ENCODE data around the gene MESP1.

The MESP1 gene

DNA sequence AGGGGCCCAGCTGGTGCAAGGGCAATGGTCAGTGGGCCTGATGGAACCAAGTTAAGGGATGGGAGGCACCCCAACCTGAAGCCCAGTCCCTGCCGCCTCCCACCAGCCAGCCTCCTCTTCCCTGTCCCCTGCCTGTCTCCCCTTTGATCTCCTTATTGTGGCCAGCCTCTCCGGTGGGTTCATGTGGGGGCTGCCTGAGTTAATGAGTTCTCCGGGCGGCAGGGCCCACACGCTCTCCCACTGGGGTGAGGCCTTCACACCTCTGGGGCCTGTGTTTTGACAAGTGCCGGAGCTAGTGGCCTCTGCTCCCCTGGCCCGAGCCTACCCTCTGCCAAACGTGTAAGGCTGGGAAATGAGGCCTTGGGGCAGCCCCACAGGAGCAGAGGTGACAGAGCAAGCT lies 7.2 kb upstream of the MESP1 start:
- DNase-seq (ENCODE audit: low read depth in 3 of 3), result no peak

DNA sequence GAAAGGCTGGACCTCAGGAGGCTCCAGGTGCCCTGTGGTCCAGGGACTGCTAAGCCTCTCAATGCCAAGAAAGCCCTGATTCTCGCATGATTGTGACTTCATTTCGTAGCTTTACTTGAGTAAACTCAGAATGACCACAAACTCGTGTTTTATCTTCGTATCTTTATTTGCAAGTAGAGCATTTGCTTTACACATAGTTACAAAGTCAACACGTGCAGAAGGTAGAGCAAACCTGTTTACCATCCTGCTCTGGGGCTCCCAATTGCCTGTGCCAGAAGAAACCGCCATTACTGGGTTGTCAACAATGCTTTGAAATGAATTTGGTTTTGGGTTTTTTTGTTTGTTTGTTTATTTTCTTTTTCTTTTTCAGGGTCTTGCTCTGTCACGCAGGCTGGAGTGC lies 5.8 kb upstream of the MESP1 start:
- DNase-seq (ENCODE audit: low read depth in 3 of 3), result no peak

DNA sequence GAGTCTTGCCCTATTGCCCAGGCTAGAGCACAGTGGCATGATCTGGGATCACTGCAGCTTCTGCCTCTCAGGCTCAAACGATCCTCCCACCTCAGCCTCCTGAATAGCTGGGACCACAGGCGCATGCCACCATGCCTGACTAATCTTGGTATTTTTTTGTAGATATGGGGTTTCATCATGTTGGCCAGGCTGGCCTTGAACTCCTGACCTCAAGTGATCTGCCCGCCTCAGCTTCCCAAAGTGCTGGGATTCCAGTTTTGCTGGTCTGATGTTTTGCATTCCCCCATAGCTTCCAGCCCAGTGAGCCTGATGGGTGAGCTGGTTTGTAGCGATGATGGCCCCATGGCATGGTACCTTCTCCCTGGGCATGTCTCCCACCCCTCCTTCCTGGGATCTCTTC lies 4.7 kb upstream of the MESP1 start:
- no peak for DNase-seq (ENCODE audit: low read depth in 3 of 3)

DNA sequence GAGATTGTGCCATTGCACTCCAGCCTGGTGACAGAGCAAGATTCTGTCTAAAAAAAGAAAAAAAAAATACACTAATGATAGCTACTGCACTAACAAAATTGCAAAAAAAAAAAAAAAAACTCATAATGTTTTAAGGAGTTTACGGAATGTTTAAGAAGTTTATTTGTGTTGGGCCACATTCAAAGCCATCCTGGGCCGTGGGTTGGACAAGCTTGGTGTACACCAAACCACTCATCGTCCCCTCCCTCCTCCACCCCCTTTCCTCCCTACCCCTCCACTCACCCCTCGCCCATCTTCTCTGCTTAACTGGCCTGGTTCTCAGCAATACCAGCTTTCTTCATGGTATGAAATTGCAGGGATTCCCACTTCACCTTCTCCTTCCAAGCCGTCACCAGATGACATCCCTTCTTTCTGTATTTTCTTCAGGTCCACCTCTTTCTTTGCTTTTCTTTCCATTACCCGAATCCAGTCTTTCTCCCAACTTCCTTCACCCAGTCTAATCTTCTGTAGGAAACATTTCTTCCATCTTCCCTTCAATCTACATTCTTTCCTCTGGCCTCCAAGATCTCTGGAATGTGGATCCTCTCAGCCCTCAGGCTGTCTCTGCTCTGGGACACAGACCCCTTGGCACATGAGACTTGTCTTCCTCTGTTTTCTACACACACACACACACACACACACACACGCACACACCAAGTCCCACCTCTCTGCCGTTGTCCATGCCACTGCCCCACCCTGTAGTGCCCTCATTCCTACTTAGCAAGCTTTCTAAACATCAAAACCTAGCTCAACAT lies 3.5 kb upstream of the MESP1 start:
- no peak for DNase-seq (ENCODE audit: low read depth in 3 of 3)

DNA sequence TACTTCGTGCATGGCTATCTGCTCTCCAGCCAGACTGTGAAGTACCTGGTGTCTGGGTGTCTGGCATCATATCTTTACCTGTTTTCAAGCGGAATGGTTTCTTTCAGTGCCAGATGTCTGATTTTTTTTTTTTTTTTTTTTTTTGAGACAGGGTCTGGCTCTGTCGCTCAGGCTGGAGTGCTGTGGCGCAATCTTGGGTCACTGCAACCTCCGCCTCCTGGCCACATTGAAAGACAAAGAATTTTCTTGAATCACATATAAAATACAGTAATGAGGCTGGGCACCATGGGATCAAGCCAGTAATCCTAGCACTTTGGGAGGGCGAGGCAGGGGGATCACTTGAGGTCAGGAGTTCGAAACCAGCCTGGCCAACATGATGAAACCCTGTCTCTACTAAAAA lies 2.8 kb upstream of the MESP1 start:
- DNase-seq (ENCODE audit: low read depth in 3 of 3), result no peak

DNA sequence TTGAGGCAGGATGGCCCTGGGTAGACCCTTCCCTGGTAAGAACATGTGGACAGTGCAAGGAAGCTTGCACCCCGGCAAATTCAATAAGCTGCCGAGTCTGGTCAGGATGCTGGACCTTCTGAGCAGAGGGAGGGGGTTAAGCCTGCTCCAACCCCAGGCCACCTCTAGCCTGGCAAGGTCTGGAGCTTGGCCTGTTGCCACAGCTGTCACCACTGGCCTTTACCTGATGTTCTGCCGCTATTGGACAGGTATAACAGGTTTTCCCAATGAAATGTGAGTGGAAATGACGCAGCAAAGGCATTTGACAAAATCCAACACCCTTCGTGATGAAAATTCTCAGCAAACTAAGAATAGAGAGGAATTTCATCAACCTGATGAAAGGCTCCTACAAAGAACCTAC lies 699 bp upstream of the MESP1 start:
- no peak for DNase-seq (ENCODE audit: low read depth in 3 of 3)

DNA sequence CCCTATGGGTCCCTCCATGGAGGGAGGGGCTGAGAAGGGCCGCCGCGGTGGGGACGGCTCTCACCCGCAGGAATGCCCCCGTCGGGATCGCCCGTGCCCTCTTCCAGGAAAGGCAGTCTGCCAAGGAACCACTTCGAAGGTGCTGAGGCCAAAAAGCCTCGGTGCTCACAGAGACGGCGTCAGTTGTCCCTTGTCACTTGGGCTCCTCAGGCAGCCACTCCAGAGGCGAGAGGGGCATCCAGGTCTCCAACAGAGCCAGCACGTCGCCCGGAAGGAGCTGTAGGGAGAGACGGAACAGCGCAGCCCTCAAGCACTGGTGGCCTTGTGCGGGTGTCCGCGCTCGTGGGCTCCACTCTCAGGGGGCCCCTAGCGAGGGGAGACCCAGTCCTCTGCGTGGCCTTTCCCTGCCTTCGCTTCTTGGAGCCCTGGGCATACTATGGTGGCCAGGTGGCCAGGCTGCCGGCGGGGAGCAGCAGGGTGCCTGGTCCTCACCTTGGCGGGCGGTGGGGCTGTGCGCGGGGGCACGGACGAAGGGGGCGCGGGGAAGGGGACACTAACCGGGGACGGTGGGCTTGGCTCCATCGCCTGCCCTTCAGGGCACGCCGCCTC lies 994 bp downstream of the MESP1 start:
- DNase-seq (ENCODE audit: low read depth in 3 of 3), result no peak

DNA sequence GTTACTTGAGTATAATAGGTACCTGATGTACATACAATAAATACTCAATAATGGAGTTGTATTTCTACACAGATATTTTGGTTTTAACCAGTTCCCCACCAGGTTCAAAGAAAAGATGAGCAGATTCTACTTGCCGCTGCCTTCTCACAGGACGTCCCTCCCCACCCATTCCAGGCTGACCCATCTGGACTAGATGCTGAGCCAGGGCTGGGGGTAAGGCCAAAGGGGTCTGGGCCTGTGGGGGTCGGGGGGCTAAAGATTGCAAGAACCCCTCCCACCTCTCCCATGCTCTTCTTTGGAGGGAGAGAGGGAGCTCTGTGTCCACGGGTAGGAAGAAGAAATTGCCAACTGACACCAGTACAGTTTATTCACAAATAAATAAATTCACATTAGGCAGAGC lies 1.5 kb downstream of the MESP1 start:
- no peak for DNase-seq (ENCODE audit: low read depth in 3 of 3)

DNA sequence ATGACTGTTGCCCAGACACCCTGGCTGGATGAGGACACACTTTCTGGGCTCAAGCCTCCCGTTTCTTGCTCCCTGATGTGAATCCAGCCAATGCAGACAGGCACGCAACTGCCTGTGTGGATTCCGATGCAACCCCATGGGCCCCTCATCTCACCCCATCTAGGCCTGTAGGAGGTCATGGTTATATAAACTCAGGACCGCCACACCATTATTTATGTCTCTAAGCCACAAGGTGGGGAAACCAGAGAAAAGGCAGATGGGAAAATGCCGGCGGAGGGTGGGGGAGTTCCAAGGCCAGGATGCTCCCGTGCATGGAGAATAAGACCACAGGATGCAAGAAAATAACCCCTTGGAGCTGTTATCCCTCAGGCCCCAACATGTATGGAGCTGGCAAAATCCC lies 2.0 kb downstream of the MESP1 start:
- DNase-seq (ENCODE audit: low read depth in 3 of 3), result no peak

DNA sequence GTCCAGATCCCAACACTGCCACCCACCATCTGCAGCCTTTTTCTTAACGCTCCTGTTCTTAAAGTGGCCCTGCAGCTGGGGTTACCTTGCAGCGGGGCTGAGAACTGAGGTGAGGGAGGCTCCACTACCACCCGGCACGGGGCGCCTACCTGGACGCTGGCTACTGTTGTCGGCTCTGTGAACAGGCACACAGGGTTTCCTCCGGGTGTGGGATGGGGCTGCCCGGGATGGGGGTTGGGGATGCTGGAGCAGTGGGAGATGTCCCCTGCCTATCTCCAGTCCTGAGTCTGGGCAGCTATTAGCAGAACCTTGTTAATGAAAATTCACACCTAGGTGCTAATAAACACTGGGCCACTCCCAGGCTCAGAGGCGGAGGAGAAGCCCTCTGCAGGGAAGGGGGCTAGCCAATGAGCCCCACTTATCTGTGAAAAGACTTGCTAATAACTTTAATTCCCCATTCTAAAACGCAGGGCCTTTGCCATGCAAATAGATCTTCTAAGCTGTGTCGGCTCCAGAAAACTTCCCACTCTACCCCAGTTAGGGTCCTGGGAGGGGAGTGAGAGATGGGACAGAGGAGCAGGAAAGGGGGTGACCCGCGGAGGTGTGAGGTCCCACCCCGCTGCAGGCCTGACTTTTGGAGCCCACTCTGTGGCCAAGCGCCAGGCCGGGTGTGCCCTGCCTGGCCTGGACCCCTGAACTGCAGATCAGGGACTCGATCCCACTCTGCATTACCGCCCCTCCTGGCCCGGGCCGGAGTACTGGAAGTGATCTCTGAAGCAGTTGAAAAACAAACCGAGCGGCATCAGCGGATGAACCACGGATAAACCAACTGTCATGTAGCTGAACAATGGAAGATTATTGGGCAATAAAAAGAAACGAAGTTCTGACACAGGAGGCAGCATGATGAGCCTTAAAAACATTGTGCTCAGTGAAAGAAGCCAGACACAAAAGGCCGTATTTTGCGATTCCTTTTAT lies 3.1 kb downstream of the MESP1 start:
- no peak for DNase-seq (ENCODE audit: low read depth in 3 of 3)

DNA sequence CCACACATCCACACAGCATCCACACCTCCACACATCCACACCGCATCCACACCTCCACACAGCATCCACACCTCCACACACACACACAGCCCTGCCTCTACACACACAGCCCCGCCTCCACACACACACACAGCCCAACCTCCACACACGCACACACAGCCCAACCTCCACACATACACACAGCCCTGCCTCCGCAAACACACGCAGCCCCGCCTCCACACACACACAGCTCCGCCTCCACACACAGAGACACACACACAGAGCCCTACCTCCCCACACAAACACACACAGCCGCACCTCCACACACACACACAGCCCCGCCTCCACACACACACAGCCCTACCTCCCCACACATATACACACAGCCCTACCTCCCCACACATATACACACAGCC lies 4.7 kb downstream of the MESP1 start:
- DNase-seq (ENCODE audit: low read depth in 3 of 3), result no peak

DNA sequence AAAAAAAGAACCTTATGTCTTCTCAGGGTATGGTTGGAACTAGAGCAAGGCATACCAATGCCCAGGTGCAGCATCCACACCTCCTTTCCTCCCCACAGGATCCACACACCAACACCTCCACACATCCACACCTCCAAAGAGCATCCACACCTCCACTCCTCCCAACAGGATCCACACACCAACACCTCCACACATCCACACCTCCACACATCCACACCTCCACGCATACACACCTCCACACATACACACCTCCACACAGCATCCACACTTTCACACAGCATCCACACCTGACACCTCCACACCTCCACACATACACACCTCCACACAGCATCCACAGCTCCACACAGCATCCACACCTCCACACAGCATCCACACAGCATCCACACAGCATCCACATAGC lies 5.3 kb downstream of the MESP1 start:
- no peak for DNase-seq (ENCODE audit: low read depth in 3 of 3)

DNA sequence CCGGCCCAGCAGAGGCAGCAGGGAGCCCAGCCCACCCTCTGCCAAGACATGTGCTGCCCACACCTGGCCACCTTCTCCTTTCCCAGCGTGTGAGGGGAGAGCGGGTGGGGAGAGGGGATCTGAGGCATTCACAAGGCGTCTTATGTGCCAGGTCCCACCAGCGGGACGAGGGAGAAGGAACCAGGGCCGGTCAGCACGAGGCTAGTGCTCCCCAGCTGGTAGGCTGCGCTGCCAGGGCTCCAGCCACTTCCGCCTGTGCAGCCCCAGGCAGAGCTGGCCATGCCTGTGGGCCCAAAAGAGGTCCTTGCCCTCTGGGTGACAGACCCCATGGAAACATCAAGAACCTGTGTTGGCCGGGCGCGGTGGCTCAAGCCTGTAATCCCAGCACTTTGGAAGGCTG lies 5.9 kb downstream of the MESP1 start:
- DNase-seq (ENCODE audit: low read depth in 3 of 3), result no peak

DNA sequence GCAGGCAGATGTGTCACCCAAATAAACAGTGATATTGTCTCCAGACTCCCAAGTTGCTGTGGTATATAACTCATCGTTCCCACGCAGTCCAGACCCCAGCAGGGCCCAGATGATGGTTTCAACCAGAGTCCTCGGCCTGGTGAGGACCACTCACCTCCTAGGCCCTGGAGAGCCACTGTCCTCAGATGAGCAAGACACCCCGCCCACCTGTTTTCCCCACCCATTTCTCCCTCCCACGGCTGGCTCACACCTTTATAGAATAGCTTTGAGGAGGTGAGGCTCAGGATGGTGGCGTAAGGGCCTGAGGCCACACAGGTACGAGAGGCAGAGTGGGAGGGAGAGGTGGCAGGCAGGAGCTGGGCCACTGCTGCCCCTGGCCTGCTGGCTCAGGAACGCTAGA lies 7.5 kb downstream of the MESP1 start:
- DNase-seq (ENCODE audit: low read depth in 3 of 3), result no peak

DNA sequence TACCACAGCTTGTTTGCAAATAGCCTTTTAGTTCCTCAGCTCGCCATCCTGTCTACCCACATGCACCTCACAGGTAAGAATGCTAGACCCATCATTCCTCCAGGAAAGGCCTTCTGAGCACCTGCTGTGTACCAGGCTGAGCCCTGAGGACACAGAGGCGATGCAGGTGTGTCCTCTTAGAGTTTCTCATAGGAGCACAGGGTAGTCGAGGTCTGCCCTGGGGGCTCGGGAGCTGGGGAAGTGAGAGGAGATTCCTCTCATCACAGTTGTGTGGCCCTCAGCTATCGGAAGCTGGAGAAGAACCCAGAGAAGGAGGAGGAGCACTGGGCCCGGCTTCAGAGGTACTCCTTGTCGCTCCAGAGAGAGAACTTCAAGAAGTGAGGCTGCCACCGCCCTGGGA lies 8.0 kb downstream of the MESP1 start:
- DNase-seq (ENCODE audit: low read depth in 3 of 3), result no peak

DNA sequence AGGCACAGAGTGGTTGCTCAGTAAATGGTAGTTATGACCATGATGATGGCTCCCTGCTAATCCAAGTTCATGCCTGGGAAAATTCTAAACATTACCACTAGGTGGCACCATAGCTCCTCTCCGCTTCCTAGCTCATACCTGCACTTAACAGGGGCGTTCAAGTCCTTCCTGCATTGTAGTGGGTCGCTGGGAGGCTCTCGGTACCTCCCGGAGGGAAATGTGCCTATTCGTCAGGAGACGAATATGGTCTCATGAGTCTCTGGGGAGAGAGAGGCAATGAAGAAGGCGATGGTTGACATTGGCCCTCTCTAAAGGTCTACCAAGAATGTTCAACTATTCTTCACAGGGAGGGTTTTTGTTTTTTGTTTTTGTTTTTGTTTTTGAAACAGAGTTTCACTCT lies 10.9 kb downstream of the MESP1 start:
- DNase-seq (ENCODE audit: low read depth in 3 of 3), result peak in 1 of 3 experiments; percentile 6

DNA sequence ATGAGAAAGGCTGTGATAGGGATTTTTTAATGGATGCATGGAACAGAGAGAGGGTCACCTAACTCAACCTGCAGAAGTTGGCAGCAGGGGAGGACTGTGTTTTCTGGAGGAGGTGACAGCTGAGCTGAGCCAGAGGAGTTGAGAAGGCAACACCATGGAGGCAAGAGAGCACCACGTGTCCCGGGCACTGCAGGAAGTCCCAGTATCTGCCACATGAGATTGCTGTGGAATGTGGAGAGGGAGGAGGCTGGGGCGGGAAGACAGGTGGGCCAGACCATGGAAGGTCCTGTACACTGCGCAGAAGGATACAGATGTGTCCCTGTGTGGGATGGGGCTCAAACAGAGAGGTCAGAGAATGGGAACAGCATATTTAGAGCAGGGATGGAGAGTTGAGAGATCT lies 15.3 kb downstream of the MESP1 start:
- no peak for DNase-seq (ENCODE audit: low read depth in 3 of 3)

DNA sequence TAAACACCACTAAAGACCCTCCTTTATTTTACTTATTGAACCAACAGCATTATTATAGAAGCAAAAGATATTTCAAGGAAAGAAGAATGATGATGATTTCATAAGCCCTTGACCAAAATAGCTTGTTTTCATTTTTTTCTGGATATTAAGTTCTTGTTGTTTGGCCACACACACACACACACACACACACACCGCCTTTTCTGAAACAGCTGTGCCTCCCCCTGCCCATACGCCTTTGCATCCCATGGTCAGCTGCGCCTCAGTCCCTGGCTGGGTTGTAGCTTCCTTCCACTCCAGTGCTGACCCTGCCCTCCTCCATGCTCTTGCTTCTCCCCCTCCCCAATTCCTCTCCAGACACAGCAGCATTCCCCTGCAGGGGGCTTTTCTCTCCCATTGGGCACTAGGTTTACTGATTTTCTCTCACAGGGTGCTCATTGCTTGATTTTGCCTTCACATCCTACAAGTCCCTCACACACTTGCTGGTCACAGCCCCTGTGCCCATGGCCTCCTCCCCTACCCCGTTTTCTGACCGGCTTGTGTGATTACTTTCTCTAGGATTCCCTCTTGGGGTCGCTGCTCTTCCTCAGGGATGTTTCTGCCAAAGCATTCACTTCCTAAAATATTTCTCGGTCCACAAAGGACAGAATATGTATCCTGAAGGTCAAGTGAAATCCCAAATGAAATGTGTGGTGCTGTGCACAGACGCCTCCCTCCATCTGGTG lies 18.4 kb downstream of the MESP1 start:
- DNase-seq (ENCODE audit: low read depth in 3 of 3), result no peak

DNA sequence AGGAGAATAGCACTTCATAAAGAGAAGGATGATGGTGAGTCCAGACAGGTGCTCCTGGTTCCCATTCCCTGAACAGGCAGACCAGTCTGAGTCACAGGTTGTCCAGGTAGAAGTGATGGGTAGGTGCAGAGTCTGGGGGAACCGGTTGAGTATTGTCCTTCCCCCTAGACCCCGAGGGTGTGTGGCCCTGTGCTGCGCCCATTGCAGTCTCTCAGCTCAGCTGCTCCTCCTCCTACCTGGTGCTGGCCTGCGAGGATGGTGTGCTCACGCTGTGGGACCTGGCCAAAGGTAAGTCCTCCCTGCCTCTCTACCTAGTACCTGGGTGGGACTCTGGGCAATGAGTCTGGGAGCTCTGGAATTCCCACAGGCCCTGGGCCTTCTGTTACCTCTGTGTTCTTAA lies 19.8 kb downstream of the MESP1 start:
- DNase-seq (ENCODE audit: low read depth in 3 of 3), result no peak

DNA sequence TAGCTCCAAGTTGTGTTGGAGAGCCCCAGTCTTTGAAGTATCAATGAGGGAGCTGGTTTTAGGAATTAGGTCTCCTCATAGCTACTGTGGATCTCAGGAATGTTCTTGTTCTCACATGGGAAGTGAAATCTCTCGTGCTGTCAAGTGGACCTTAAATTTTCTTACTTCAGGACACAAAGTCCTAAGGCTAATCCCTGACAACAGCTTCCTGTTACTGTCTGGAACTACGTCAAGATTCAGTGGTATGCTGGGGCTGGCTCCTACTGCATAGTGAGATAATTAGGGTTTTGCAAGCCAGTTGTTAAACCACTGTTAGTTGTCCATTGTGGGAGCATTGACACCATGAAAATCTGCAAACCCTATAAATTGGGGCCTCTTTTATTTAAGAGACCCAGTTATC lies 22.8 kb downstream of the MESP1 start:
- DNase-seq (ENCODE audit: low read depth in 3 of 3), result no peak

DNA sequence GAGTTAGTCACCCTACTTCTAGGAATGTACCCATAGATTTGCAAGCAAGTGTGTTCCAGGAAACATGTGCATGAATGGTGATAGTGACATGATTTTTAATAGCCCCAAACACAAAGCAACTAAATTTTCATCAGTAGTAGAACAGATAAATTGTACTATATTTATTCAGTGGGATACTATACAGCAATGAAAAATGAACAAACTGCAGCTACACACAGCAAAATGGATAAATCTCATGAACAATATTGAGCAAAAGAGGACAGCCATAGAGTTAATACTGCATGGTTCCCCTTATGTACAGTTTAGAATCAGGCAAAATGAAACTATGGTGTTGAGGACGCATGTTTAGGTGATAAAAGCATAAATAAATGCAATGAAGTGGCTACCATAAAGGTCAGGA lies 26.0 kb downstream of the MESP1 start:
- DNase-seq (ENCODE audit: low read depth in 3 of 3), result no peak

DNA sequence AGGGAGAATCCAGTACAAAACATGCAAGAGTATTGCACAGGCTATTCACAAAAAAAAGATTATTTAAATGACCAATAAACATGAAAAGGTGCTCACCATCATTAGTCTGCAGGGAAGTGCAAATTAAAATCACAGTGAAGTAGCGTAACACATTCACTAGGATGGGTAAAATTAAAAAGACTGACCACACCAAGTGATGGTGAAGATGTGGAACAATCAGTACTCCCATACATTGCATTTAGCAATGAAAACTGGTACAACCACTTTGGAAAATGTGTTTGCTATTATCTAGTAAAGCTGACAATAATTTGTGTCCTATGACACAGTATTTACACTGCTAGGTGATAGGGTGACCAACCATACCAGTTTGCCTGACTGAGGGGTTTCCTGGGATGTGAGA lies 26.4 kb downstream of the MESP1 start:
- no peak for DNase-seq (ENCODE audit: low read depth in 3 of 3)

Measured in stimulated activated CD4-positive, alpha-beta T cell treated with anti-CD3 and anti-CD28 coated beads, TNF-alpha, amount 100 ng/mL, for 4 hours (primary cell).